ENCODE measurements around the gene DLK1. TPM values are rescaled to one million over a fixed set of nuclear protein-coding genes. Genes with fewer than 3 reads are reported as not detected.

Gene DLK1
- total RNA-seq, 1 donor from 2014 or later, result not detected

DNA sequence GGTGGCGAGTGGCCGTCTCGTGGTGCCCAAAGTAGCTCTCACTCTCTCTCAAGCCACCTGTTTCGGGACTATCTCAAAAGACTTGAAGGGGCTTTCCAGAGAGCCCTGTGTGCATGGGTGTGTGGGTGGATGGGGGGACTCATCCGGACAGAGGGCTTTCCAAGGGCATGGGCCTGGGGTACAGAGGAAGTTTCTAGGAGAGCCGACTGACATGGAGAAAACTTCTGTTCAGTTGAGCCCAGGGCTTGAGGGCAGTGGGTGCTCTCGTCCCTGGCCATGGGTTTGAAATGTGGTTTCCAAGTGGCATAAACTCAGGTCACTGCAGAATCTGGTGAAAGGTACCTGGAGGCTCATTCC, 51.8 kb downstream of the DLK1 start:
- no peak for DNase-seq (ENCODE audit: low read depth)
- Histone ChIP-seq H3K36me3 (ENCODE audit: control insufficient read depth, insufficient read depth, low read length) (no peaks in the 10 kb centered on the region), H3K27me3 (ENCODE audit: control insufficient read depth, insufficient read depth, low read length) (peaks cover 33% of the 10 kb centered on the region), H3K4me3 (ENCODE audit: low read depth, low read length) (no peak overlapping the region)
- TF ChIP-seq CTCF (IDR thresholded peaks at IDR 0.05; ENCODE audit: insufficient read depth, low read length, poor library complexity, severe bottlenecking), result no peak

- DNase-seq (ENCODE audit: low read depth), result no peak
- no peak for TF ChIP-seq CTCF (IDR thresholded peaks at IDR 0.05; ENCODE audit: insufficient read depth, low read length, poor library complexity, severe bottlenecking)
- Histone ChIP-seq H3K27me3 (ENCODE audit: control insufficient read depth, insufficient read depth, low read length) (peaks cover 35% of the 10 kb centered on the region), H3K36me3 (ENCODE audit: control insufficient read depth, insufficient read depth, low read length) (no peaks in the 10 kb centered on the region), H3K4me3 (ENCODE audit: low read depth, low read length) (no peak overlapping the region)
Measured at GRCh38 chr14:100778951-100779690, 52.4 kb downstream of the DLK1 start.

DNA sequence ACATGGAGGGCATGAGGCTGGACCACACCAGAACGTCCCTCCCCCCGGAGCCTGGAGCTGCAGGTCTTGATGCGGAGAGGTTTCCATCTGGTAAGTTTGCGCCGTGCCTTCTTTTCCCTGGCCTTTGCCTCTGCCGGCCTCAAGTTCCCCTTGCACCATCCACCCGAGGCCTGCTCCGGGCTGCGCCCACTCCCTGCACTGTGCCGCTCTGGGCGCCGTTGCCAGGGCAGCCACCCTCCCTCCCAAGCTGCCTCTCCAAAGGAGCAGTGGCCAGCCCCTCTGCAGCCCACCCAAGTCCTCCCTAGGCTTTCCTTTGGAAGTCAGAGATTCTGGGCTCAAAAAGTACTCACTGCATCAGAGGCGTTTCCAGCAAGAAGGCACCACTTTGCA, 53.0 kb downstream of the DLK1 start:
- TF ChIP-seq CTCF (IDR thresholded peaks at IDR 0.05; ENCODE audit: insufficient read depth, low read length, poor library complexity, severe bottlenecking), result no peak
- no peak for DNase-seq (ENCODE audit: low read depth)
- H3K27me3 ChIP-seq (ENCODE audit: control insufficient read depth, insufficient read depth, low read length), result peaks cover 39% of the 10 kb centered on the region
- no peaks in the 10 kb centered on the region for H3K36me3 ChIP-seq (ENCODE audit: control insufficient read depth, insufficient read depth, low read length)
- no peak overlapping the region for H3K4me3 ChIP-seq (ENCODE audit: low read depth, low read length)

DNA sequence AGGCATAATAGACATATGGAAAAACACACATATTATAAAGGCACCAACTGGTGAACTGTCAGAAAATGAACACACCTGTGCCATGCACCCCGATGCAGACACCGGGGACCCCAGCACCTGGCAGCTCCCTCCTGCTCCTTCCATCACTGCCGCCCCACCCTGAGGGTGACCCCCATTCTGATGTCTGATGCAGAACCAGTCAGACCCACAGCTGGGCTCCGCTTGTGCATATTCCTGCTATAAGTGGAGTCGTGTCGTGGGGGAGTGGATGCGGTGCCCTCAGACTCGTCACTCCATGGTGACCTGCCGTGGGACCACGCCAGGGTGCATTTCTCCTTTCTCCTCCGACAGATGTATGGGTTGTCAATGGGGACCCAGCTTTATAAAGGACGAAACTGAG, 53.6 kb downstream of the DLK1 start:
- Histone ChIP-seq H3K27me3 (ENCODE audit: control insufficient read depth, insufficient read depth, low read length) (peaks cover 36% of the 10 kb centered on the region), H3K4me3 (ENCODE audit: low read depth, low read length) (no peak overlapping the region), H3K36me3 (ENCODE audit: control insufficient read depth, insufficient read depth, low read length) (no peaks in the 10 kb centered on the region)
- no peak for DNase-seq (ENCODE audit: low read depth)
- no peak for TF ChIP-seq CTCF (IDR thresholded peaks at IDR 0.05; ENCODE audit: insufficient read depth, low read length, poor library complexity, severe bottlenecking)

GRCh38 chr14:100780646-100781355, 54.1 kb downstream of the DLK1 start:
- Histone ChIP-seq H3K36me3 (ENCODE audit: control insufficient read depth, insufficient read depth, low read length) (no peaks in the 10 kb centered on the region), H3K4me3 (ENCODE audit: low read depth, low read length) (no peak overlapping the region), H3K27me3 (ENCODE audit: control insufficient read depth, insufficient read depth, low read length) (peaks cover 36% of the 10 kb centered on the region)
- no peak for DNase-seq (ENCODE audit: low read depth)
- TF ChIP-seq CTCF (IDR thresholded peaks at IDR 0.05; ENCODE audit: insufficient read depth, low read length, poor library complexity, severe bottlenecking), result no peak

Measured in kidney epithelial cell (primary cell).